ENCODE measurements around the gene MS4A18.

Gene MS4A18

GRCh38 chr11:60791153-60791933 lies 66.8 kb downstream of the MS4A18 start:
- no peak for TF ChIP-seq CTCF (IDR thresholded peaks at IDR 0.05; ENCODE audit: insufficient read depth, low read length, missing control alignments)
- ChIA-PET POLR2A (no interaction called here), CTCF (interaction anchor here (2.6 kb wide), 2 partner anchors 16 to 40 kb away, joined by 8 to 10 read pairs; no protein-coding TSS in a partner anchor)
- no peak for DNase-seq (ENCODE audit: low read depth, low spot score)
- H3K4me3 ChIP-seq (ENCODE audit: low read depth, low read length), result no peak overlapping the region

GRCh38 chr11:60792521-60792920 lies 68.0 kb downstream of the MS4A18 start:
- TF ChIP-seq CTCF (IDR thresholded peaks at IDR 0.05; ENCODE audit: insufficient read depth, low read length, missing control alignments), result no peak
- ChIA-PET CTCF (no interaction called here), POLR2A (no interaction called here)
- no peak overlapping the region for H3K4me3 ChIP-seq (ENCODE audit: low read depth, low read length)
- DNase-seq (ENCODE audit: low read depth, low spot score), result no peak

All from AG04449 (cell line).